Measurements from ENCODE around the gene SPTBN4. TPM values are rescaled to one million over a fixed set of nuclear protein-coding genes. Genes with fewer than 3 reads are reported as not detected.

Gene SPTBN4
- total and polyA plus RNA-seq, 10 of the 15 experiments (the other 5 are each of a cell fraction or from before 2014, with no cell fraction given), result 0.04 to 1.1 (median 0.34) TPM; not detected in 1

DNA sequence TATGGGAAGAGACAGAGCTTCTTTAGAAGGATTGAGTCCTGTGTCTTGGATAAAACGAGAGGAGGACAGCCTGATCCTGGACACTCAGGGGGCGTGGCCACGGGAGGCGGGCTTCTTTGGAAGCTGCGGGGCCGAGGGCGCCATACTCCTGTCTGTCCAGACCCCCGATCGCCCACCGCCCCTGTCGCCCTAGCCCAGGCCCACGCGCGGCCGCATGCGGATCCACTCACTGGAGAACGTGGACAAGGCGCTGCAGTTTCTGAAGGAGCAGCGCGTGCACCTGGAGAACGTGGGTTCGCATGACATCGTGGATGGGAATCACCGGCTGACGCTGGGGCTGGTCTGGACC is 23.1 kb downstream of the SPTBN4 start:
- Histone ChIP-seq H3K27ac (ENCODE audit: control insufficient read depth, insufficient read depth) (no peak overlapping the region), H4K20me1 (ENCODE audit: control insufficient read depth, insufficient read depth) (no peaks in the 10 kb centered on the region), H3K79me2 (ENCODE audit: control insufficient read depth, insufficient read depth, low read length) (no peaks in the 10 kb centered on the region), H3K9ac (ENCODE audit: control insufficient read depth, insufficient read depth, low read length) (no peak overlapping the region), H2AFZ (ENCODE audit: control insufficient read depth, low read depth, low read length) (no peak overlapping the region), H3K4me2 (ENCODE audit: control insufficient read depth, insufficient read depth) (no peak overlapping the region), H3K9me3 (replicated peaks; ENCODE audit: control insufficient read depth, insufficient read depth, low read length) (no peaks in the 10 kb centered on the region), H3K4me3 (no peak overlapping the region), H3K36me3 (ENCODE audit: control insufficient read depth in 2 of 2, insufficient read depth in 2 of 2, low read length in 1 of 2) (no peaks in the 10 kb centered on the region), H3K4me1 (ENCODE audit: control insufficient read depth, insufficient read depth, low read length) (no peaks in the 10 kb centered on the region), H3K27me3 (replicated peaks in 1 of 2; ENCODE audit: control insufficient read depth in 2 of 2, insufficient read depth in 2 of 2, low read length in 1 of 2) (no peaks in the 10 kb centered on the region)
- no peak for ATAC-seq
- no peak for FAIRE-seq
- ChIA-PET RAD21 (ENCODE audit: unreplicated experiment) (no interaction called here), SMC1A (ENCODE audit: uncharacterized antibody, unreplicated experiment) (no interaction called here), POLR2A (no interaction called here), CTCF (no interaction called here)
- in situ Hi-C loops (cut with MboI) (no loop called here), intact Hi-C loops (cut with micrococcal nuclease; ENCODE audit: unreplicated experiment) (no loop called here)
- no TSS peak for BruUV-seq (replicated peaks)
- 70% methylated on average over 25 of the region's 25 CpGs for WGBS (ENCODE audit: insufficient coverage, insufficient replicate concordance, low lambda C conversion rate, missing lambda C conversion rate)
- no peak for DNase-seq (ENCODE audit: low read depth, low spot score)
- TF ChIP-seq FOXK2 (IDR thresholded peaks at IDR 0.05) (no peak), SREBF1 (IDR thresholded peaks at IDR 0.05; ENCODE audit: low read length) (no peak), NFIC (IDR thresholded peaks at IDR 0.05; ENCODE audit: low read depth, low read length) (no peak), TCF7 (IDR thresholded peaks at IDR 0.05; ENCODE audit: borderline replicate concordance) (no peak), SRF (IDR thresholded peaks at IDR 0.05; ENCODE audit: low read depth in 2 of 2, low read length in 2 of 2) (no peak), EGR1 (IDR thresholded peaks at IDR 0.05; ENCODE audit: borderline replicate concordance in 1 of 2, low read depth in 2 of 2, low read length in 2 of 2) (no peak), MYB (IDR thresholded peaks at IDR 0.05; ENCODE audit: borderline replicate concordance, low read depth, low read length) (no peak), BRCA1 (IDR thresholded peaks at IDR 0.05; ENCODE audit: low read depth, low read length) (no peak), MTA2 (IDR thresholded peaks at IDR 0.05; ENCODE audit: low read depth) (no peak), ETV6 (conservative IDR thresholded peaks at IDR 0.05 in 1 of 2, IDR thresholded peaks at IDR 0.05 in 1 of 2; ENCODE audit: borderline replicate concordance in 1 of 2, low read depth in 1 of 2) (no peak), JUND (IDR thresholded peaks at IDR 0.05; ENCODE audit: low read depth, low read length) (no peak), EZH2 (IDR thresholded peaks at IDR 0.05; ENCODE audit: borderline replicate concordance, control insufficient read depth, low read depth, low read length) (no peak)
- TF ChIP-seq, protein P1, sequence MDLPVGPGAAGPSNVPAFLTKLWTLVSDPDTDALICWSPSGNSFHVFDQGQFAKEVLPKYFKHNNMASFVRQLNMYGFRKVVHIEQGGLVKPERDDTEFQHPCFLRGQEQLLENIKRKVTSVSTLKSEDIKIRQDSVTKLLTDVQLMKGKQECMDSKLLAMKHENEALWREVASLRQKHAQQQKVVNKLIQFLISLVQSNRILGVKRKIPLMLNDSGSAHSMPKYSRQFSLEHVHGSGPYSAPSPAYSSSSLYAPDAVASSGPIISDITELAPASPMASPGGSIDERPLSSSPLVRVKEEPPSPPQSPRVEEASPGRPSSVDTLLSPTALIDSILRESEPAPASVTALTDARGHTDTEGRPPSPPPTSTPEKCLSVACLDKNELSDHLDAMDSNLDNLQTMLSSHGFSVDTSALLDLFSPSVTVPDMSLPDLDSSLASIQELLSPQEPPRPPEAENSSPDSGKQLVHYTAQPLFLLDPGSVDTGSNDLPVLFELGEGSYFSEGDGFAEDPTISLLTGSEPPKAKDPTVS (IDR thresholded peaks at IDR 0.05; ENCODE audit: low read depth, low read length), result no peak
